Heart left ventricle (tissue), 16 donors: Measurements from ENCODE around the gene GMPPA. TPM values are rescaled to one million over a fixed set of nuclear protein-coding genes. Genes with fewer than 3 reads are reported as not detected.

ENCODE experiments used
- ATAC-seq, 4 donors: fragments of 200-7000 bp; cut with Tn5 transposase; one replicate each; pipeline ENCODE4 v1.9.1; 2020 to 2022; ENCODE audit warnings: moderate library complexity in 4 of 4, mild to moderate bottlenecking in 3 of 4, moderate number of reproducible peaks in 1 of 4
- DNase-seq, 5 donors: peaks; one replicate each; pipeline ENCODE4 v3.0.0-alpha.2; 2020
- H3K27ac ChIP-seq, 12 donors: fragments of 200-600 bp; sonication (generic) in 4 of 12; one replicate each; pipeline versions ENCODE4 v1.5.0 to v1.8.0; 2016 to 2022; ENCODE audit warnings: mild to moderate bottlenecking in 2 of 12
- H3K27me3 ChIP-seq, 9 donors: fragments of 200-600 bp; sonication (generic) in 2 of 9; one replicate each; pipeline versions ENCODE4 v1.5.1 to v1.8.0; 2016 to 2022; ENCODE audit warnings: mild to moderate bottlenecking in 3 of 9
- H3K36me3 ChIP-seq, 9 donors: fragments of 200-600 bp; sonication (generic) in 2 of 9; one replicate each; pipeline versions ENCODE4 v1.5.0 to v1.8.0; 2018 to 2022; ENCODE audit warnings: mild to moderate bottlenecking in 2 of 9
- H3K4me1 ChIP-seq, 12 donors: fragments of 200-600 bp; sonication (generic) in 4 of 12; one replicate each; pipeline versions ENCODE4 v1.5.0 to v1.8.0; 2016 to 2022; ENCODE audit warnings: mild to moderate bottlenecking in 3 of 12
- H3K4me3 ChIP-seq, 12 donors: fragments of 200-600 bp; sonication (generic) in 4 of 12; one replicate each; pipeline versions ENCODE4 v1.5.0 to v1.8.0; 2017 to 2022; ENCODE audit warnings: mild to moderate bottlenecking in 9 of 12, moderate library complexity in 4 of 12
- H3K9me3 ChIP-seq, 12 donors: fragments of 200-600 bp; sonication (generic) in 4 of 12; one replicate each; pipeline versions ENCODE4 v1.5.0 to v1.8.0; 2016 to 2022; ENCODE audit warnings: mild to moderate bottlenecking in 1 of 12
- POLR2A ChIP-seq, 2 donors: fragments of 450-650 bp; IDR thresholded peaks; one replicate each; pipeline ENCODE4 v1.6.1; 2017; ENCODE audit warnings: antibody characterized with exemption in 2 of 2, mild to moderate bottlenecking in 2 of 2, moderate library complexity in 2 of 2
- WGBS, 4 donors: extraction: QIAGEN DNeasy Blood & Tissue Kit in 2 of 4; methylation state at CpG; one replicate each; pipeline versions ENCODE4 v1.1.5 to v1.1.7; 2013 to 2018; 5-methylcytosine and 5-hydroxymethylcytosine counted together
- intact Hi-C, 10 donors: fragments of 100-400 bp; cut with DNase I; formaldehyde crosslinking; loops; one replicate each; pipeline versions ENCODE4 v1.11.1 to v1.14.2; 2022
- polyA plus RNA-seq, 2 donors: library from polyadenylated mRNA; stranded (reverse); fragments of 200-250 nt; gene quantifications; one replicate each; pipeline ENCODE4 v1.2.3, GENCODE V29; 2013
- total RNA-seq, 9 donors: library from RNA; depleted of rRNA in 2 of 9; stranded (reverse); fragments of >200 nt in 2 of 9; fragmentation: NEBNext Ultra II Directional in 3 of 9; extraction: Animal tissue kit (Norgen Biotek cat#: 25700) in 3 of 9; gene quantifications; one replicate each; pipeline versions ENCODE4 v1.1.0 to v1.2.4, GENCODE V29; 2016 to 2023
- TF ChIP-seq, protein P1 (sequence below), 12 donors: fragments of 200-600 bp; sonication (generic) in 4 of 12; IDR thresholded peaks; one replicate each; pipeline versions ENCODE4 v1.5.0 to v1.8.0; 2018 to 2022; ENCODE audit warnings: antibody characterized with exemption in 12 of 12, mild to moderate bottlenecking in 5 of 12
- donor health status: ischemic (EF 13 %, LVEDD 7.1; RV severe dilation, severe dysfunction).
- donor health status: healthy with polysubstance abuse.
- donor health status: DM: no; HTN: yes; CAD: no.
- donor health status: DM: no; HTN: no; CAD: no.
- donor health status: ischemic (EF 25% LVEDD 6.9; RV normal size, moderate dysfunction).
- donor health status: ischemic (EF 25% LVEDD 5.7; RV mildly dilated, moderate dysfunction).
- donor health status: healthy.
- donor health status: DM: yes; HTN: yes; CAD: no.
- donor health status: ischemic (EF 35%, LVEDD 5.7; RV mildly dilated, moderate dysfunction).
- donor health status: nonischemic (EF 11% LVEDD 7.7; RV severe dilation, severe dysfunction).
- donor health status: DM: yes; HTN: yes; CAD: no.
- donor health status: PGD.
- donor health status: ischemic (EF 29% LVEDD 5.4; RV normal size, mild dysfunction).
- donor health status: nonischemic (EF 23%, LVEDD 6.1; RV moderate dilation, normal function).

GMPPA gene
- total and polyA plus RNA-seq, 11 donors, result 15.8 to 35.5 (median 20.1) TPM

DNA sequence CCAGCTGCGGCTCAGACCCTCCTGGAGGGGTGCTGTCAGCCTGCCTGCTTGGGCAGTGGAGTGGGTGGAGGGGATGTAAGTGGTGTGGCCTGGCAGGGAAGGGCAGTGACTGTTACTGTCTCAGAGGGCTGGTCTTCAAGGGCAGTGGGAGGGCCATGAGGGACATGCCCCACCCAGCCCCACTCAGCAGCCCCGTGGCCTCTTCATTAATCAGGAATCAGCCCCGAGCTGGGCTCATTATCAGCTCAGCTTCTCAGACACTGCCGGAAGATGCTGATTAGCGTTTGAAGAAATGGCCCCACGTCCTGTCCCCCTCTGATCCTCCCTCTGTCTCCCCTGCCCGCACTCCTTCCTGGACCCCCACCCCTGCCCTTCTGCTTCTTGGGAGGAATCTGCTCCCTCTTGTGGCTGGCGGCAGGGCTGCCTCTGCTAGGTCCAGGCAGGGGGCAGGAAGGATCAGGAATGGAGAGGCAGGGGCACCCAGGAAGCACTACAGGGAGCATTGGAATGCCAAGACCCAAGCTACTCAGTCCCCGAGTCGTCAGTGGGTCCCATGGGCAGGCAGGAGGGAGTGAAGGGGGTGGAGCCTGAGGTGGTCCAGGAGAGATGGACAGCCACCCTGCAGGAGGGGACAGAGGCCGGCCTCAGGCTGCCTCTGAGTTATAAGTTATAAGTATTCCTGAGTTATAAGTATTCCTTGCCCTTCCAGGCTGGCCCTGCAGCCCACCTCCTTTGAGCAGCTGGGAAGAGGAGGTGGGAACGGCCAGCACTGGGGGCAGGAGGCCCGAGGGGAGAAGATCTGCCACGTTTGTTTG is 22.6 kb downstream of the GMPPA start:
- H3K4me1 ChIP-seq, result peaks cover 0 to 44% (median 18%) of the 10 kb centered on the region in 12 donors
- H3K36me3 ChIP-seq, result no peaks in the 10 kb centered on the region
- H3K27ac ChIP-seq, result peak overlapping the region in 10 of 12 donors; percentile 15 to 80 (median 54)
- DNase-seq, result peak in 2 of 5 donors; percentile 48 to 56
- peaks cover 8 to 64% (median 18%) of the 10 kb centered on the region in 9 donors for H3K27me3 ChIP-seq
- H3K9me3 ChIP-seq, result no peaks in the 10 kb centered on the region
- ATAC-seq, result peak; percentile 47 to 70 (median 66)
- intact Hi-C loops, result loop anchor here in 1 of 10 donors (2.0 kb wide), 1 partner anchor 44 kb away; no protein-coding TSS in a partner anchor
- WGBS, 4 donors, result 15 to 16% (median 16%) methylated on average over 13 to 14 of the region's 14 CpGs
- TF ChIP-seq POLR2A (IDR thresholded peaks at IDR 0.05), result no peak
- TF ChIP-seq, protein P1, sequence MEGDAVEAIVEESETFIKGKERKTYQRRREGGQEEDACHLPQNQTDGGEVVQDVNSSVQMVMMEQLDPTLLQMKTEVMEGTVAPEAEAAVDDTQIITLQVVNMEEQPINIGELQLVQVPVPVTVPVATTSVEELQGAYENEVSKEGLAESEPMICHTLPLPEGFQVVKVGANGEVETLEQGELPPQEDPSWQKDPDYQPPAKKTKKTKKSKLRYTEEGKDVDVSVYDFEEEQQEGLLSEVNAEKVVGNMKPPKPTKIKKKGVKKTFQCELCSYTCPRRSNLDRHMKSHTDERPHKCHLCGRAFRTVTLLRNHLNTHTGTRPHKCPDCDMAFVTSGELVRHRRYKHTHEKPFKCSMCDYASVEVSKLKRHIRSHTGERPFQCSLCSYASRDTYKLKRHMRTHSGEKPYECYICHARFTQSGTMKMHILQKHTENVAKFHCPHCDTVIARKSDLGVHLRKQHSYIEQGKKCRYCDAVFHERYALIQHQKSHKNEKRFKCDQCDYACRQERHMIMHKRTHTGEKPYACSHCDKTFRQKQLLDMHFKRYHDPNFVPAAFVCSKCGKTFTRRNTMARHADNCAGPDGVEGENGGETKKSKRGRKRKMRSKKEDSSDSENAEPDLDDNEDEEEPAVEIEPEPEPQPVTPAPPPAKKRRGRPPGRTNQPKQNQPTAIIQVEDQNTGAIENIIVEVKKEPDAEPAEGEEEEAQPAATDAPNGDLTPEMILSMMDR (IDR thresholded peaks at IDR 0.05), result peak; percentile 25 to 69 (median 56)
- H3K4me3 ChIP-seq, result peak overlapping the region in 1 of 12 donors; percentile 11

DNA sequence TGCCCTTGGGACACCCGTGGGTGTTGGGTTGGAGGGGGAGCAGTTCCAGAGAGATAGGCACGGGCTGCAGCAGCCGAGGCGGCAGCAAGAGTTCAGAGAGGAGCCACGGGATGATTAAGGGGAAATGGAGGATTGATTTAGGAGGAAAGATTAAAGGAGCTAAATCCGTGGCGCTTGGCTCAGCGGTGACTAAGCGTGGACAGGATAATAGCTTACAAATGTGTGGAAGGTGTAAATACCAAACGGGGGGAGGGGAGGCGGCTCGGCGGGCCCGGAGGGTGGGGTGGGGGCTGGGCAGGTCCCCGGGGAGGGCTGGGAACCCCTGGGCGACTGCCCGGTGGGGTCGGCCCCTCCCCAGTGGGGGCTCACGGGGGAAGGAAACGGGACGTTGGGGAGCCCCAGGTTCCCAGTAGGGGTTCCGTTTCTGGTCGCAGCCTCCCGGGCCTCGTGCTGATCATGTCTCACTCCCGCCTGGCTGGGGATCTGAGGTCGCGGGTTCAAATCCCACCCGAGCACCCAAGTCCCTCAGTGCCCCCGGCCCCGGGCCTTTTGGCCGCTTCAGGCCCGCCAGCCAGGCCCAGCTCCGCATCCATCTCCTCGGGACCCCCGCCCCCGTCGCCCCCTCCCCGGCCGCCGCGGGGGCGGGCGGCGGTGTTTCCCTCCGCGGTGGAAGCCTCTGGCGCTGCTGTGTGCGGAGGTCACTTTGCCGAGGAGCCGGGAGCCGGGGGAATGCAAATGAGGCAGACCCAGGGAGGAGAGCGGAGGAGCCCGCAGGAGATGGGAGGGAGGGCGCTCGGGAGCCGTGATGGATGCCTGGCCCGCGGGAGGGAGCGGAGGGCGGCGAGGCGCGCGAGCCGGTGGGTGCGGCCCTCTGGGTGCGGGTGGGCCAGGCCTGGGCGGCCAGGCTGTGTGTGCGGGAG is 23.7 kb downstream of the GMPPA start:
- peak in 1 of 4 donors; percentile 28 for ATAC-seq
- H3K27me3 ChIP-seq, result peaks cover 8 to 73% (median 16%) of the 10 kb centered on the region in 9 donors
- intact Hi-C loops, result no loop called here
- peak overlapping the region in 10 of 12 donors; percentile 1 to 41 (median 25) for H3K4me3 ChIP-seq
- DNase-seq, result no peak
- 3 to 8% (median 5%) methylated on average over 52 to 70 of the region's 70 CpGs for WGBS, 4 donors
- H3K36me3 ChIP-seq, result no peaks in the 10 kb centered on the region
- peaks cover 0 to 55% (median 23%) of the 10 kb centered on the region in 12 donors for H3K4me1 ChIP-seq
- H3K9me3 ChIP-seq, result no peaks in the 10 kb centered on the region
- peak overlapping the region in 10 of 12 donors; percentile 22 to 80 (median 49) for H3K27ac ChIP-seq
- no peak for TF ChIP-seq POLR2A (IDR thresholded peaks at IDR 0.05)
- TF ChIP-seq, protein P1 (IDR thresholded peaks at IDR 0.05), result no peak

DNA sequence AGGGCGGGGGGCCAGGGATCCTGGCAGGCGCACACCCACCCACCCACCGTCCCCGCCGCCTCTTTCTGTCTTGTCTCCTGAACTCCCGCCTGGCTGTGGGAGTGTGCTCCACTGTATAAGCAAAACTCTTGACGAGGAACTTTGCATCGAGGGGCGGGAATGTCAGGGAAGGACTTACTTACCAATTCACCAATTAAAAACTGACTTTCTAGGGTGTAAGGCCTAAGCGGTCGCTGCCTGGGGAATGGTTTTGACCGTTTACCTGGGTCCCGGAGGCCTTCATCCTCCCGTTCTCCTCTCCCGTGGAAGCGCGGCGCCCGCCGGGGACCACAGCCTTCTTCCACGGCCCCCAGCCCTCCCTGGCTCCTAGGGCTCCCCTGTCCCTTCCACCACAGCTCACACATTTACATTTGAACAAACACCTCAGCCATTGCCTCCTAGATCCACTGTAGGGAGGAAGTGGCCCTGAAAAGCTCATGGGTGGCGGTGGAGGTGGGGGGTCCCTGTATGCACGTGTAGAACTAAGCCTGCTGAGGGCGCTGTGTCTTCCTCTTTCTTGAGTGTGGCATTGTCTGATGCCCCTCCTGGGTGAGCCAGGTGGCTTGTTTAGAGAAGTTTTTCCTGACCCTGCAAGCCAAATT is 24.5 kb downstream of the GMPPA start:
- intact Hi-C loops, result no loop called here
- Histone ChIP-seq H3K9me3 (no peaks in the 10 kb centered on the region), H3K36me3 (no peaks in the 10 kb centered on the region), H3K27ac (peak overlapping the region in 4 of 12 donors; percentile 39 to 80 (median 60)), H3K4me1 (peaks cover 0 to 56% (median 23%) of the 10 kb centered on the region in 12 donors), H3K27me3 (peaks cover 8 to 78% (median 16%) of the 10 kb centered on the region in 9 donors), H3K4me3 (peak overlapping the region in 10 of 12 donors; percentile 1 to 41 (median 25))
- no peak for ATAC-seq
- no peak for DNase-seq
- 34 to 45% (median 38%) methylated on average over 6 to 24 of the region's 24 CpGs for WGBS, 4 donors
- no peak for TF ChIP-seq POLR2A (IDR thresholded peaks at IDR 0.05)
- TF ChIP-seq, protein P1 (IDR thresholded peaks at IDR 0.05), result no peak
